GM23338 (cell line): ENCODE data around the gene CD276.

Experiments used
- CREB1 ChIP-seq: fragments of 250-450 bp; sonication (Bioruptor Pico); IDR thresholded peaks from 2 replicates; pipeline ENCODE4 v1.5.0; 2020; ENCODE audit warnings: low read depth, mild to moderate bottlenecking, moderate library complexity
- EZH2 ChIP-seq: fragments of 200-600 bp; sonication (generic); IDR thresholded peaks from one replicate; pipeline ENCODE4 v1.8.0; 2017; ENCODE audit warnings: antibody characterized with exemption, mild to moderate bottlenecking, low read depth; ENCODE audit not compliant: unreplicated experiment
- EZH2phosphoT487 ChIP-seq: fragments of 200-600 bp; sonication (generic); IDR thresholded peaks from one replicate; pipeline ENCODE4 v1.8.1; 2018; ENCODE audit warnings: antibody characterized with exemption; ENCODE audit not compliant: unreplicated experiment
- JUNB ChIP-seq: IDR thresholded peaks from one replicate; pipeline ENCODE4 v1.6.1; 2016; ENCODE audit warnings: antibody characterized with exemption; ENCODE audit not compliant: unreplicated experiment
- NANOG ChIP-seq: IDR thresholded peaks from 2 replicates; pipeline ENCODE4 v1.6.1; 2016; ENCODE audit warnings: antibody characterized with exemption, borderline replicate concordance
- POLR2AphosphoS5 ChIP-seq: IDR thresholded peaks from 2 replicates; pipeline ENCODE4 v1.6.1; 2016; ENCODE audit warnings: antibody characterized with exemption, low read depth
- TF ChIP-seq, protein P1 (sequence below), 2 experiments: fragments of 200-600 bp in 1 of 2; sonication (generic) in 1 of 2; conservative IDR thresholded peaks; 2 replicates each; pipeline versions ENCODE4 v1.5.1 to v1.6.1; 2016 to 2017; ENCODE audit warnings: antibody characterized with exemption in 2 of 2, low read depth in 2 of 2, mild to moderate bottlenecking in 2 of 2, moderate library complexity in 1 of 2
- TF ChIP-seq, protein P2 (sequence below): IDR thresholded peaks from one replicate; pipeline ENCODE4 v1.6.1; 2018; ENCODE audit warnings: antibody characterized with exemption; ENCODE audit not compliant: unreplicated experiment

DNA sequence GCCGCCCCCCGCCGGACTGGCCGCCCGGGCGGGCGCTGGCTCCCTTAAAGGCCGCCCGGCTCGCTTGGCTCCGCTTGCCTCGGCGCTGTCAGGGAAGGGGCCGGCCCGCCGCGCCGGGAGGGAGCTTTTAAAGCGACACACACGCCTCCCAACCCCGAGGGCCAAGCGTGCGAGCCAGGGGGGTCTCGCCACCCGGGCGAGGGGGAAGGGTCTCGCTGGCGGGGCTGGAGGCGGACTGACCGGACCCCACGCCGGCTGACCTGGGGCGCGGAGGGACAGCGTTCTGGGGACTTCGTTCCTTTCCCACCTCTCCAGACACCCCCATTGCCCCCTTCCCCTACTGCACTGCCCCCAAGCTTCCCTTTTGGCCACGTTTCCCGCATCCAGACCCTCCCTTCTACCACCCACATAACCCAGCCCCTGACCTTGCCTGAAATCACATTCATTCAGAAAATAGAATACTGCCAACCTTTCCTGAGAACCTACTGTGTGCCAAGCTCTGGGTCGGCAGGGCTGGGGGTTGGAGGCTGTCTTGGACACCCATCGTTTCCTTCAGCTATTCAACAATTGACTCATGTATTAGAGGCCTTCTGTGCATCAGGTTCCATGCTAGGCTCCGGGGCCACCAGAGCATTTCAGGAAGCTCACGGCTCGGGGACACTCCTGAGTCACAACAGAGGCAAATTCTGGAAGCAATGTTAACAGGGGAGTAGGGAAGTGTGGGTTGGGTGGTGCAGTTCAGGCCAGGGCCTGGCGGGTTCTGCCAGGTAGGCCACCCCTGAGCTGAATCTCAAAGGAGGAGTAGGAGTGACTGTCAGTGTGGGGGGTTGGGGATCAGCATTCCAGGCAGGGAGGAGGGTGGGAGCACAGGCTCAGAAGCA, 69.3 kb downstream of the CD276 start, which contains the start of gene INSYN1:
- TF ChIP-seq, protein P1, sequence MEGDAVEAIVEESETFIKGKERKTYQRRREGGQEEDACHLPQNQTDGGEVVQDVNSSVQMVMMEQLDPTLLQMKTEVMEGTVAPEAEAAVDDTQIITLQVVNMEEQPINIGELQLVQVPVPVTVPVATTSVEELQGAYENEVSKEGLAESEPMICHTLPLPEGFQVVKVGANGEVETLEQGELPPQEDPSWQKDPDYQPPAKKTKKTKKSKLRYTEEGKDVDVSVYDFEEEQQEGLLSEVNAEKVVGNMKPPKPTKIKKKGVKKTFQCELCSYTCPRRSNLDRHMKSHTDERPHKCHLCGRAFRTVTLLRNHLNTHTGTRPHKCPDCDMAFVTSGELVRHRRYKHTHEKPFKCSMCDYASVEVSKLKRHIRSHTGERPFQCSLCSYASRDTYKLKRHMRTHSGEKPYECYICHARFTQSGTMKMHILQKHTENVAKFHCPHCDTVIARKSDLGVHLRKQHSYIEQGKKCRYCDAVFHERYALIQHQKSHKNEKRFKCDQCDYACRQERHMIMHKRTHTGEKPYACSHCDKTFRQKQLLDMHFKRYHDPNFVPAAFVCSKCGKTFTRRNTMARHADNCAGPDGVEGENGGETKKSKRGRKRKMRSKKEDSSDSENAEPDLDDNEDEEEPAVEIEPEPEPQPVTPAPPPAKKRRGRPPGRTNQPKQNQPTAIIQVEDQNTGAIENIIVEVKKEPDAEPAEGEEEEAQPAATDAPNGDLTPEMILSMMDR (conservative IDR thresholded peaks at IDR 0.05; ENCODE audit: low read depth in 2 of 2): no peak
- TF ChIP-seq POLR2AphosphoS5 (peak; percentile 54), JUNB (no peak), EZH2phosphoT487 (no peak), NANOG (no peak), EZH2 (no peak), CREB1 (CRISPR knock-in tag) (no peak)
- TF ChIP-seq, protein P2, sequence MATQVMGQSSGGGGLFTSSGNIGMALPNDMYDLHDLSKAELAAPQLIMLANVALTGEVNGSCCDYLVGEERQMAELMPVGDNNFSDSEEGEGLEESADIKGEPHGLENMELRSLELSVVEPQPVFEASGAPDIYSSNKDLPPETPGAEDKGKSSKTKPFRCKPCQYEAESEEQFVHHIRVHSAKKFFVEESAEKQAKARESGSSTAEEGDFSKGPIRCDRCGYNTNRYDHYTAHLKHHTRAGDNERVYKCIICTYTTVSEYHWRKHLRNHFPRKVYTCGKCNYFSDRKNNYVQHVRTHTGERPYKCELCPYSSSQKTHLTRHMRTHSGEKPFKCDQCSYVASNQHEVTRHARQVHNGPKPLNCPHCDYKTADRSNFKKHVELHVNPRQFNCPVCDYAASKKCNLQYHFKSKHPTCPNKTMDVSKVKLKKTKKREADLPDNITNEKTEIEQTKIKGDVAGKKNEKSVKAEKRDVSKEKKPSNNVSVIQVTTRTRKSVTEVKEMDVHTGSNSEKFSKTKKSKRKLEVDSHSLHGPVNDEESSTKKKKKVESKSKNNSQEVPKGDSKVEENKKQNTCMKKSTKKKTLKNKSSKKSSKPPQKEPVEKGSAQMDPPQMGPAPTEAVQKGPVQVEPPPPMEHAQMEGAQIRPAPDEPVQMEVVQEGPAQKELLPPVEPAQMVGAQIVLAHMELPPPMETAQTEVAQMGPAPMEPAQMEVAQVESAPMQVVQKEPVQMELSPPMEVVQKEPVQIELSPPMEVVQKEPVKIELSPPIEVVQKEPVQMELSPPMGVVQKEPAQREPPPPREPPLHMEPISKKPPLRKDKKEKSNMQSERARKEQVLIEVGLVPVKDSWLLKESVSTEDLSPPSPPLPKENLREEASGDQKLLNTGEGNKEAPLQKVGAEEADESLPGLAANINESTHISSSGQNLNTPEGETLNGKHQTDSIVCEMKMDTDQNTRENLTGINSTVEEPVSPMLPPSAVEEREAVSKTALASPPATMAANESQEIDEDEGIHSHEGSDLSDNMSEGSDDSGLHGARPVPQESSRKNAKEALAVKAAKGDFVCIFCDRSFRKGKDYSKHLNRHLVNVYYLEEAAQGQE: no peak
